ENCODE data around the gene RNF146. TPM values are rescaled to one million over a fixed set of nuclear protein-coding genes. Genes with fewer than 3 reads are reported as not detected.

Gene RNF146
- total RNA-seq, 1 donor from 2014 or later, result 115 TPM

Small RNA genes within 50 kb of the gene (small RNA-seq; reads per million reads assigned to genes)
- not detected for gene RNA5SP217

Other genes with a start within 250 kb of the RNF146 start
- gene RSPO3, start 148.2 kb upstream of the RNF146 start, total RNA-seq, result 44.1 TPM
- 53.8 TPM for gene ECHDC1, start 76.7 kb downstream of the RNF146 start, total RNA-seq
- gene KIAA0408, start 192.5 kb downstream of the RNF146 start, total RNA-seq, result 116 TPM